Right lobe of liver (tissue), 4 donors: ENCODE measurements around the gene SUCLA2.

Experiments
- POLR2A ChIP-seq: fragments of 450-650 bp; IDR thresholded peaks from one replicate; pipeline ENCODE4 v1.6.1; 2017; ENCODE audit warnings: antibody characterized with exemption, mild to moderate bottlenecking
- TF ChIP-seq, protein P1 (sequence below), 4 donors: fragments of 200-600 bp in 3 of 4; fragments of 450-650 bp in 1 of 4; IDR thresholded peaks; one replicate each; pipeline versions ENCODE4 v1.5.1 to v1.8.0; 2016 to 2022; ENCODE audit warnings: antibody characterized with exemption in 4 of 4, mild to moderate bottlenecking in 2 of 4
- donor health status: DM: no; HTN: no; CAD: no.
- donor health status: DM: no; HTN: no; CAD: no.
- donor health status: DM: no; HTN: yes; CAD: no.

DNA sequence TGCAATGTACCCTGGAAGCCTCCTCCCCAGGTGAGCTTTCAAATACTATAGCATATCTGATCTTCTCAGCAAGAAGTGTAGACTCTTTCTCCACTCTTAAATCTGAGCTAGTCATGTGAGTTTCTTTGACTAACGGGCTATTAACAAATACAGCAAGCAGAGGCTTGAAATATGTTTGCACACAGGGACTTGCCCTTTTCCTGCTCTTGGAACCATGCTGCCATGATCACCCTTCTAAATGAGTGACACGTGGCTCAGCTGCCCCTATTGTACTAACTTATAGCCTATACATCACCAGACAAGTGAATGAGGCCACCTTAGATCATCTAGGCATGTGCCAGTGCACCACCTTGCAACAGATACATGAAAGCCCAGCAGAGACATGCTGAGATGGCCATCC, 13.3 kb upstream of the SUCLA2 start:
- TF ChIP-seq, protein P1, sequence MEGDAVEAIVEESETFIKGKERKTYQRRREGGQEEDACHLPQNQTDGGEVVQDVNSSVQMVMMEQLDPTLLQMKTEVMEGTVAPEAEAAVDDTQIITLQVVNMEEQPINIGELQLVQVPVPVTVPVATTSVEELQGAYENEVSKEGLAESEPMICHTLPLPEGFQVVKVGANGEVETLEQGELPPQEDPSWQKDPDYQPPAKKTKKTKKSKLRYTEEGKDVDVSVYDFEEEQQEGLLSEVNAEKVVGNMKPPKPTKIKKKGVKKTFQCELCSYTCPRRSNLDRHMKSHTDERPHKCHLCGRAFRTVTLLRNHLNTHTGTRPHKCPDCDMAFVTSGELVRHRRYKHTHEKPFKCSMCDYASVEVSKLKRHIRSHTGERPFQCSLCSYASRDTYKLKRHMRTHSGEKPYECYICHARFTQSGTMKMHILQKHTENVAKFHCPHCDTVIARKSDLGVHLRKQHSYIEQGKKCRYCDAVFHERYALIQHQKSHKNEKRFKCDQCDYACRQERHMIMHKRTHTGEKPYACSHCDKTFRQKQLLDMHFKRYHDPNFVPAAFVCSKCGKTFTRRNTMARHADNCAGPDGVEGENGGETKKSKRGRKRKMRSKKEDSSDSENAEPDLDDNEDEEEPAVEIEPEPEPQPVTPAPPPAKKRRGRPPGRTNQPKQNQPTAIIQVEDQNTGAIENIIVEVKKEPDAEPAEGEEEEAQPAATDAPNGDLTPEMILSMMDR (IDR thresholded peaks at IDR 0.05), result no peak
- no peak for TF ChIP-seq POLR2A
